ENCODE results near the gene NUCB2.

The NUCB2 gene

DNA sequence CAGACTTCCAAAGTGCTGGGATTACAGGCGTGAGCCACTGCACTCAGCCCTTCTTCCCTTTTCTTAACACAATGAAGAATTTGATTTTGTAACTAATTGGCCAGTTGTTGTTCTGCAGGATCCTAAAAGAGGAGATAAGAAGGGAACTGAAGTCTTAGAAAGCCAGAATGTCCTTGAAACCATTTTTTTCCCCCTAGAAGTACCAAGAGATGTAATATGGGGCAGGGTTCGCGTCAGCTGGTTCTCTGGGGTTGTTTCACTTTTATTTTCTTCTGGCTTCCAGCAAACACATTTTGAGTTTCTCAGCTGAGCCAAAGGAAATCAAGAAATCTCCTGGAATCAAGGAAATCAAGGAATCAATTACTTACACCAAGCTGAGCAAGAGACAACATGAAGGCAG, 7.6 kb upstream of the NUCB2 start:
- no peak for DNase-seq (ENCODE audit: low read depth)

DNA sequence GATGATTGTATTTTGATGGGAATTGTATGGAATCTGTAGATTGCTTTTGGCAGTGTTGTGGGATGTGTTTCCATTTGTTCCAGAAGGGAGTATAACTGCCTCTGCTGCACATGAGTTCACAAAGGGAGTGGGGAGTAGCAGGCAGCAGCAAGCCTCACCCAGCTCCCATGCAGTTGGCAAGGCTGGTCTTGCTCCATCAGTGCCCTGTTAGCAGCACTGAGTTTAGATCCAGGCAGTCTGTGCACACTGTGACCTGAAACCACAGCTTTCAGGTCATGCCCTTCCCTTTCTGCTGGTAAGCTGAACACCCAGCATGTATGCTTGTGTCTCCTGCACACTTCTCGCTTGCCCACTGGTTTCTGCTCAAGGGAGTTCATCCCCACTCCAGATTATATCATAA, 3.7 kb upstream of the NUCB2 start:
- no peak for DNase-seq (ENCODE audit: low read depth)

DNA sequence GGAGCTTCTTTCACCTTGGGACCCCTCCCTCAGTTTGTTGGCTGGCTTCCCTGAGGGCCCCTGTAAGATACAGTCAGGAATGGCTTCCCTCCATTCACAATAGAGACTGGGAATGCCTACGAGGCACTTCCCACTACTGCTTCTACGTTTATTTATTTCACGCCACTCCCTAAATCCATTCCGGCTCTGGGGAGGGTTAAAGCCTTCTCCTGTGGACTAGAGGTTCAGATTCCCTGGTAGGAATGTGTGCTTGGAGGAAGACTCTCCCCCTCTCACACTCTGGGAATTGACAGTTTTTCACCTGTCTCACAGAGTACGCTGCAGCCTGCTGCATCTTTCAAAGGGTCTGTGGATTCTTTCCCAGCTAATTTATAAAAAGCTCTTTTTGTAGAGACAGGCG, 3.3 kb upstream of the NUCB2 start:
- DNase-seq (ENCODE audit: low read depth): no peak

DNA sequence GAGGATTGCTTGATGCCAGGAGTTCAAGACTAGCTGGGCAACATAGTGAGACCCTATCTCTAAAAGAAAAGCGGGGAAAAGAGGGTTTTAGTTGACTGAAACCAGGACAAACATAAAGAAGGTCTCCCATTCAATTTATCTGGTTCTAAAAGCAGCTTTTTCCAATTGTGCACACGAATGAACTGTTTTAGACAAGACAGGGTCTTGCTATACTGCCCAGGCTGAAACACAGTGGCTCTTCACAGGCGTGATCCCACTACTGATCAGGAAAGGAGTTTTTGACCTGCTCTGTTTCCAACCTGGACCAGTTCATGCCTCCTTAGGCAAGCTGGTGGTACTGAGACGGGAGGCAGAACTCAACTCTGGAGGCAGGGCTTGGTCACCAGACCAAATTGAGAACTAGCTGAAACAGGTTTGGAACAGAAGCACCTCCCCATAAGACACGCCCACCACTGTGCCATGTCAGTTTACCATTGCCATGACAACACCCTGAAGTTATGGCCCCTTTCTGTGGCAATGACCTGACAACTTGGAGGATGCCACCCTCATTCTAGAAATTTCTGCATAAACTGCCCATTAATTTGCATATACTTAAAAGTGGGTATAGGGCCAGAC, 2.8 kb upstream of the NUCB2 start:
- no peak for DNase-seq (ENCODE audit: low read depth)

DNA sequence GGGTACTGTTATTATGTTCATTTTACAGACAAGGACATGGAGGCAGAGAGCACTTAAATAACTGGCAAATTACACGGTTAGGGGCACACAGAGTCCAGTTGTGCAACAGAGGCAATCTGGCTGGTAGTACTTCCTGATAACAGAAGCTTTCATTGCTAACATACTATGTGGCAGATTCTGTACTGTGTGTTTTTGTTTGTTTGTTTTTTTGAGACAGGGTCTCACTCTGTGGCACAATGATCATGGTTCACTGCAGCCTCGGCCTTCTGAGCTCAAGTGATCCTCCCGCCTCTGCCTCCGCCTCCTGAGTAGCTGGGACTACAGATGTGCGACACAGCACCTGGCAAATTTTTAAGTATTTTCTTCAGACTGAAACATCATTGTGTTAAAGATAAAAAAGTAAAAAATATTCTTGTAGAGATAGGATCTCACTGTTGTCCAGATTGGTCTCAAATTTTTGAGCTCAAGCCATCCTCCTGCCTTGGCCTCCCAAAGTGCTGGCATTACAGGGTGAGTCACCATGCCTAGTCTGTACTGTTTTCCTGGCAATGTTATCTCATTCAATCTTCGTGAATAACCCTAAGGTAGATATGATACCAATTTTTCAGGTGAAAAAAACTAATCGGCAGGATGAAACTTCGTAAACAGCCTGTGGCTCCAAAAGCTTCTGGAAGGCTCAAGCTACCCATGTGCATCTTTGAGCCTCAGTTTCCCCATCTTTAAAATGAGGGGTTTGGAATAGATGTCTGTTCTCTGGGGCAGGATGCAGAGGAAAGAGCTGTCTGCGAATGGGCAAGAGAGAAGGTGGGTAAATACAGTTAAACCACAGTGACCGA, 921 bp upstream of the NUCB2 start:
- DNase-seq (ENCODE audit: low read depth): no peak

DNA sequence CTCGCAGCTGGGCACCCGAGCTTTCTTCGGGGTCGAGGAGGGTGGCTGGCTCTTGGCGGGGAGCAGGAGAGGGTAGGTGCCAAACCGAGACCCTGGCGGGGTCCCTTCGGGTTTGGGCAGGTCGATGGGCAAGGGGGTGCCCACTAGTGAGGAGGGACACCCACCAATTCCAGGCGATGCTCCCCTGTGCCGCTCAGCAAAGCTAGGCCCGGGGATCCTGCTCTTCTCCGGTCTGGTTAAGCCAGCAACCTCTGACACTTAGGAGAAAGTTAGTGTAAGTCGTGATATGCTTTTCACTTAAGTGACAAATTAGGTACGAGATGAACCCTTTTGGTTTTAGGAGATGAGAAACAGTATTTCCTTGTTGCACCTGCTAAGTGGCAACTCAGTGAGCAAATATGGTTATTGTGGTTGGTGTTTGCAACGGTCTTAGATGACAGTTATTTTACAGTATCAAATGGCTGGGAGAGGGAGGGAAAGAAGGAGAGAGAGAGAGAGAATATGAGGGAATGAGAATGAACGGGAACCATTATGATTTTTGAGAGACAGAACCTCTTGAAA, 565 bp downstream of the NUCB2 start:
- DNase-seq (ENCODE audit: low read depth): no peak

DNA sequence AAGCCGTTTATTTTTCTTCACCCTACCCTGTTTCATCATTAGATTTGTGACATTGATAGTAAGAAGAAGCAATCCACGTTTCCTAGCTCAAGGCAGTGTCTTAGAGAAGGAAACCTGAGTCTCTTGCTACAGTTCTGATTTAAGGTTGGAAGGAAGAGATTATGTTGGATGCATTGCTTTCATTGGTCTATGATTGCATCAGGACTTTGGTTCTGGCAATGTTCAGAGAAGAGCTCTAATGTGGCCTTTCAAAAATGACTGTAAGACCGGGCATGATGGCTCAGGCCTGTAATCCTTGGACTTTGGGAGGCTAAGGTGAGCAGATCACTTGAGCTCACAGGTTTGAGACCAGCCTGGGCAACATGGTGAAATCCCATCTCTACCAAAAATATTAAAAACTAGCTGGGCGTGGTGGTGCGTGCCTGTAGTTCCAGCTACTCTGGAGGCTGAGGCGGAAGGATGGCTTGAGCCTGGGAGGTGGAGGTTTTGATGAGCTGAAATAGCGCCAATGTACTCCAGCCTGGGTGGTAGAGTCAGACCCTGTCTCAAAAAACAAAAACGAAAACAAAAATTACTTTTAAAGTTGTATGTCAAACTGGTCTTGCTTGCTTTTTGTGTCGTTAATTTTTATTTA, 4.1 kb downstream of the NUCB2 start:
- DNase-seq (ENCODE audit: low read depth): no peak

DNA sequence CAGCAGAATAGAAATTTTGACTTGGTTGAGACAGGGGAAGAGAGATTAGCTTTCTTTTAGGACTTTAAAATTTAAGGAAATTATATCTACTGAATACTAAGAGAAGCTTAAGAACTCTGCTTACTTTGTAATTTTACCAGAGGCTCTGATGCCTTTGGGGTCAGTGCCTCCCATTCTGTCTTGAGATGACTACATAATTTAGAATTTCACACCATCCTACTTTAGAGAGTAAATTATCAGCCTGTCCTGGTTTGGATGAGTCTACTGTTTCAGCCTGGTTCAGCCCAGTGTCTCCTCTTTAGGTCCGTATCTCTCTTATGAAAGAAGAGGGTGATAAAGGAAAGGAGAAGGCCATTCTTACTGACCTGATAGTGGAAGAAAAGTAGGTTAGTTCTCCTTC, 9.8 kb downstream of the NUCB2 start:
- DNase-seq (ENCODE audit: low read depth): no peak

DNA sequence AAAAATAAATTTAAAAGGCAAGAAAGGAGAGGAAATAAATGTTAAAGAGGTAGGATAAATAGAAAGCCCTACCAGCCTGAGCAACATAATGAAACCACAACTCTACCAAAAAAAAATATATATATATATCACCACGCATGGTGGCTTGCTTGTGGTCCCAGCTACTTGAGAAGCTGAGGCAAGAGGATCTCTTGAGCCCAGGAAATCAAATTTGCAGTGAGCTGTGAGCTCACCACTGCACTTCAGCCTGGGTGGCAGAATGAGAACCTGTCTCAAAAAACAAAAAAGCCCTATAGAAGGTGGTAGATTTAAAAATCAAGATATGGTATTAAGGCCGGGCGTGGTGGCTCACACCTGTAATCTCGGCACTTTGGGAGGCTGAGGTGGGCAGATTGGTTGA, 10.5 kb downstream of the NUCB2 start:
- no peak for DNase-seq (ENCODE audit: low read depth)

DNA sequence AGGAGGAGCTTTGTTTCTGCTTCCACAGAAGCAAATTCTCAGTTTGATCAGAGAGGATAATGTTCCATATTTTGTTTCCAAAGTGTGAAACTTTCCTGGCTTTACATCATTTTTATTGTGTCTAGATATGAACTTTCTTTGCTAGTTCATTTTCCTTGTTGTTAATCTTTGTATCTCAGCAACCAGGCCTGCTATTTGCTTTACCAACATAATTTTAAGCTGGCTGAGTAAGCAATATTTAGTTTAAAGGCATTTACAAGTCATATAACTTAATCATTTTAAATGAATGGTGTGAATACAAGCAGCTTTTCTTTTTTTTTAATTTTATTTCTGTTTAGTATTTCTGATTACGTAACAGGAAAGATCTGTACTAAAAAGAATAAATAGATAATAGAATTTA, 15.2 kb downstream of the NUCB2 start:
- no peak for DNase-seq (ENCODE audit: low read depth)

DNA sequence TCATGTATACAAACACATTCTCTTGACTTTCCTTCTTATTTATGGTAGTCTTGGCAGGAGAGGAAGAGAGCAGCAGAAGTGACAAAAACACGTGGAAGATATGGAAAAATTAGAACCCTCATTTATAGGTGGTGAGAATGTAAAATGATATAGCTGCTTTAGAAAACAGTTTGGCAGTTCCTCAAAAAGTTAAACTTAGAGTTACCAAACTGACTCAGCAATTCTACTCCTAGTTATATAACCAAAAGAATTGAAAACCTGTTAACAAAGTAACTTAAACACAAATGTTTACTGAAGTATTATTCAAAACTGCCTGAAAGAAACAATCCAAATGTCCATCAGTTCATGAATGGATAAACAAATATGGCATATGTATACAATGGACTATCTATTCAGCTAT, 16.8 kb downstream of the NUCB2 start:
- no peak for DNase-seq (ENCODE audit: low read depth)

DNA sequence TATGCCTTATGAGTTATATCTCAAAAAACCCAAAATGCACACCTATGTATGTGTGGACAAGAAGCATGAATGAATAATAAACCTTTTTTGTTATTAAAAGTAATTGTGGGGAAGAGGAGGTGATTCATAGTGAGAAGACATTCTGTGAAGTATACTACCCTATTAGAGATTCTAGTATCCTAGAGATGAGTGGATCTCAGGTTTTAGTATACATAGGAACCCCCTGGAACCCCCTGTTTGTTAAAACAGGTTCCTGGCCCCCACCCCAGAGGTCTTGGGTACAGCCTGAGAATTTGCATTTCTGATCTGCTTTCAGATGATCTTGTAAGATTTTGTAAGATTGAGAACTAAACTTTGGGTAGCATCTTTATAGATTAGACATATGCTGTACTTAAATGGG, 17.5 kb downstream of the NUCB2 start:
- no peak for DNase-seq (ENCODE audit: low read depth)

DNA sequence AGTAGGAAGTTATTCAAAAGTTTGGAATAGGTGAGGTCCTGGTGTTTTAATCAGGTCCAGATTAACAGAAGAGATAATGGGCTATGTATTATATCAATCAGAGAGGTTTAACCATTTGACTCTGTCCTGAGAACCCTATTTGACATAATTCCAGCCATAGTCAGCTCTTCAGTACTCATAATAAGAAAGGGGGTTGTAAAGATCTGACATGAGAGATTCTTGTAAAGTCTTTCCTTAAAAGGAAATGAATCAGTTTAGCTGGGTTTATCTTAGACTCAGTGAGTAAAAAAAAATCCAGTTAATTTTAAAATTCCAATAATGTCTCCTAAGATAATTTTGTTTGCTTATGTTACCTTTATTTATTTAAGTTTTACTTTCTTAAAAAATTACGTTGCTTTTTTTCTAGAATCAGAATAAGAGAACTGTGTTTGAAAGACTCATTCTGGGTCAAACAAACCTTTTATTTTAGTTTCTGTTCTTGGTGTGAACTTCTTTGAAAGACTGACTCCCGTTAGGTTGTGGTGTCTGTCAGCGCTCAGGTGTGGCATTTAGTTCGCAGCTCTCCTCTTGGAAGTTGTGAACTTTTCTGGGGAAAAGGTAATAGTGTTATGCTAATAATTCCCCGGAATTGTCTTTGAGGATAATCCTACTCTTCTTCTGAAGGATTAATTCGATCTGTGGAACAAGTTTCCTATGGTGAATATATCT, 20.5 kb downstream of the NUCB2 start:
- DNase-seq (ENCODE audit: low read depth): no peak

DNA sequence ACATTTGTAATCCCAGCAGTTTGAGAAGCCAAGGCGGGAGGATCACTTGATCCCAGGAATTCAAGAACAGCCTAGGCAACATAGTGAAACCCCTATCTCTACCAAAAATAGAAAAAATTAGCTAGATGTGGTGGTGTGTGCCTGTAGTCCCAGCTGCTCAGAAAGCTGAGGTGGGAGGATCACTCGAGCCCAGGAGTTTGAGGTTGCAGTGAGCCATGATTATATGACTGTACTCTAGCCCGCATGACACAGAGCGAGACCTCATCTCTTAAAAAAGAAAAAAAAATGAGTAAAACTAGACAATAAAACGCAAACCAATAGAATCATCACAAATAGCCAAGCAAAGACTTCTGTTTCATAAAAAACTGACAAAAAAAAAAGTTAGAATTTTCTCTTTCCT, 21.8 kb downstream of the NUCB2 start:
- no peak for DNase-seq (ENCODE audit: low read depth)

DNA sequence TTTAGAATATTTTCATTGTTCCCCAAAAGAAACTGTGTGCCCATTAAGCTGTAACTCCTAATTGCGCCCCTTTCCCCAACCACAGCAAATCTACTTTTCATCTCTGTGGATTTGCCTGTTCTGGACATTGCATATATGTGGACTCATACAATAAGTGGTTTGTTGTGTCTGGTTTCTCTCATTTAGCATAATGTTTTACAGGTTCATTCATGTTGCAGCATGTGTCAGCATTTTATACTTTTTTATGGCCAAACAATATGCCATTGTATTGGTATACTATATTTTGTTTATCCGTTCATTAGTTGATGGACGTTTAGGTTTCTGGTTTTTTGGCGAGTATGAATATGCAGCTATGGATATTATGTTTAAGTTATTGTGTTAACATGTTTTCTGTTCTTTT, 23.8 kb downstream of the NUCB2 start:
- DNase-seq (ENCODE audit: low read depth): no peak

DNA sequence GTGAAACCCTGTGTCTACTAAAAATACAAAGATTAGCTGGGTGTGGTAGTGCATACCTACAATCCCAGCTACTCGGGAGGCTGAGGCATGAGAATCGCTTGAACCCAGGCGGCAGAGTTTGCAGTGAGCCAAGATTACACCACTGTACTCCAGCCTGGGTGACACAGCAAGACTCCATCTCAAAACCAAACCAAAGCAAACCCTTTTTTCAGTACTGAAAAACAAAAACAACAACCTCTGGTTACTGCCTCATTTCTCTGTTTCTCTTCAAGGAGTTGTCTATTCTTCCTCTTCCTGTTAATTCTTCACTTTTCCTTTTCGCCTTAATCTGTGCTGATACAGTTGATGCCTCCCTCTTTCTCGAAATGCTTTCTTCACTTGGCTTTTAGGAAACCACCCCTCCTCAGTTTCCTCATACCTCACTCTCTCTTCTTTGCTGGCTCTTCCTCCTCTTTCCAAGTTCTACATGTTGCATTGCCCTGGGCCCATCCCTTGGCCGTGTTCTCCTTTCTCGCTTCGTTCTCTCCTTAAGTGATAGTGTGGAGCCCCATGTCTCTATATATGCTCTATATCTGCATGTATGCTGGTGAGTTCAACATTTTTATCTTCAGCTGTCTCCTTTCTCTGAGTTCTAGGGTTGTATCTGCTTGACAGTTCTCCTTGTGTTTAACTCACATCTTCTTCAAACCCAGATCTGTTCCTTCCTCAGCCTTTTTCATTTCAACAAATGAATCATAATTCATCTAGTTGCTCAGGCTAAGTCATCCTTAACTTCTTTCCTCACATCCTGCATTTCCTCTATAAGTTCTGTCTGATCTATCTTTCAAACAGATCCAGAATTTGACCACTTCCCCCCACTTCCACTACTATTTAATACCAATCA, 37.1 kb downstream of the NUCB2 start:
- no peak for DNase-seq (ENCODE audit: low read depth)

DNA sequence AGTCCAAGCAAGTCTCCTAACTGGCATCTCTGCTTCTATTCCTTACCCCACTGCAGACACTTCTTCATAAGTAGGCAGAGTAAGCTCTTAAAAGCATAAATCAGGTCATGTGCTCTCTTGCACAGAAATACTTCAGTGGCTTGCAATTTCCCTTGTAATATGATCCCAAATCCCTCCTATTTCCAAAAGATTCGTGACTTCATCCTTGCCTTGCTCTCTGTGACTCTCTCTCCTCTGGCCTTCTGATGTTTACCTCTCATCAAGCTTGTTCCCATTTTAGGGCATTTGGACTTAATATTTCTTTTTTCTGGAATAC, 37.7 kb downstream of the NUCB2 start:
- no peak for DNase-seq (ENCODE audit: low read depth)

DNA sequence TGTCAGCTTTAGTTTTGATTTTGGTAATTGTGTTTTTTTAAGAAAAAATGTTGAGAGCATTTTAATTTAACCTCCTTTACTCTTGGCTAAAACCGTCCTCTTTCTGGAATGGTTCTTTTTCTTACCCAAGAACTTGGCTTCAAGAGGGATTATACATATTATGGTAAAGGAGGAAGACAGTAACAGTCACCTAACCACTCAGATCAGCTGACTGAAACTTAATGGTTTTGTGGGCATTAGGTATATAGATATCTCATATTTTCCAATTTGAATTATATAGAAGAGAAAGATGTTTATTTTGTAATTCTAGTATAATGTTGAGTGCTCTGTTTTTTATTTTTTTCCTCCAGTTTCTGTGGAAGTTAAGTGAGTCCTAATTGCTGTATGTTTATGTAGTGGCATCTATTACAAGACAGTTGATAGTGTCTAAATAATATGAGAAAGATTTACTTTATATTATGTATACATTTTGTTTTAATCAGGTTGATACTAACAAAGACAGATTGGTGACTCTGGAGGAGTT, 38.4 kb downstream of the NUCB2 start:
- DNase-seq (ENCODE audit: low read depth): no peak

DNA sequence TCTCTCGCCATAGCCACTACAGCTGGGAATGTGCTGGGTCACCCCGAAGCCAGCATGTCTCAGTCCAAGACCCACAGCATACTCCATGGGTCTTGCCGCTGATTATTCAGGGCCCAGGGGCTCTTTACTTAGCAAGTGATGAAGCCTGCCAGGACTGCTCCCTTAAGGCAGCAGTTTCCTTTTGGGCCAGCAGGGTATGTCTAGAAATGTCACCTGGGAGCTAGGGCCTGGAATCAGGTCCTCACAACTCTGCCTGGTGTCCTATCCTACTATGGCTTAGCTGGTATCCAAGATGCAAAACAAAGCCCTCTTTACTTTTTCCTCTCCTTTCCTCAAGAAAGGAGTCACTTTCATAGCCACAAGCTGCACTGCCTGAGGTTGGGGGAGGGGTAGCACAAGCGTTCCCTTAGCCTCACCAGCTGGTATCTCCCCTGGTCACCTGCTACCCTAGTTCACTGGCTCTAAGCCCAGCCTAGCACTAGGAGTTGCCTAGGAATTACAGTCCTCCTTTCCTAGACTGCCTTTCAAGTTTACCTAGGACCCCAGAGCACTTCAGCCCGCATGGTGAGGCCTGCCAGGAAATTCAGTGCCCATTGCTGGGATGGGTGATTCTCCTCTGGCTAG, 52.4 kb downstream of the NUCB2 start:
- no peak for DNase-seq (ENCODE audit: low read depth)

DNA sequence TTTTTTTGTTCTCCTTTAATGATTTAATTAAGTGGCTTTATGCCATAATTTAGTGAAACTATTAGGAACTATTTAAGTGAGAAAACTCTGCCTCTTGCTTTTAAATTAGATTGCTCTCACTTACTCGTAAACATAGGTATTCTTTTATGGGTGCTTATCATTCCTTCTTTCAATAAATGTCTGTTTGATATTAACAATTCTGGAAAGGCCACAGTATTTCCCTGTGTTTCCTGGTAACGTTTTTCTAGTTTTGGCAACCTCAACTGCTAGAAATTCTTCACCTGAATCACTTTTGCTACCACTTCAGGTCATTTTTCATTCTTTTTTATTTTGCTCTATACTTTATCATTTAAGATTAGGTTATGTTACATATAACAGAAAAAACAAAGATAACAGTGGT, 55.1 kb downstream of the NUCB2 start:
- DNase-seq (ENCODE audit: low read depth): no peak

All from activated T-cell treated with anti-CD3 and anti-CD28 coated beads for 1 hour (primary cell).